Mesenteric fat pad (tissue), 1 donor: ENCODE data around the gene NTRK3. TPM values are rescaled to one million over a fixed set of nuclear protein-coding genes. Genes with fewer than 3 reads are reported as not detected.

Experiments
- DNase-seq: peaks from one replicate; pipeline ENCODE4 v3.0.0-alpha.2; 2020; ENCODE audit warnings: low spot score
- total RNA-seq: library from RNA; stranded (reverse); fragmentation: NEBNext Ultra II Directional; extraction: Animal tissue kit (Norgen Biotek cat#: 25700); gene quantifications from one replicate; pipeline ENCODE4 v1.2.1, GENCODE V29; 2021
- donor health status: DM: yes; HTN: yes; CAD: no.

Gene NTRK3
- total RNA-seq, 1 donor from 2014 or later = 1.6 TPM

DNA sequence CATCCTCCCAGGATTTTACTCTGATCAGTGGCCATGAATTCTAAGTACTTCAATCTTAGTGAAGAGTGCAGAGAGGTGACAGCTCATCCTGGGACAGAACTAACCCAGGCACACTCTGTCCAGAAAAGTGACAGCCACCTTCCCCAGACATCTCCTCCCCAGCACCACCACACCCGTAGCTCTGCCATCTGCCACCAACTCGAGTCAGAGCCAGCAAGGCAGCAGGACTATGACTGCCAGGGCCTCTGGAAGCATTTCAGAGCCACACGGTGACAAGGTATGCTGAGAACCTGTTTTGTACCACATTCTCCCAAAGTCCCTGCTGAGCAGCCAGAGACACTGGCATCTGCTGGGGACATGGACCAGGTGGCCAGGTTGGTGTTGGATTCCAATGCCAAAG lies 71.0 kb downstream of the NTRK3 start:
- DNase-seq = no peak

DNA sequence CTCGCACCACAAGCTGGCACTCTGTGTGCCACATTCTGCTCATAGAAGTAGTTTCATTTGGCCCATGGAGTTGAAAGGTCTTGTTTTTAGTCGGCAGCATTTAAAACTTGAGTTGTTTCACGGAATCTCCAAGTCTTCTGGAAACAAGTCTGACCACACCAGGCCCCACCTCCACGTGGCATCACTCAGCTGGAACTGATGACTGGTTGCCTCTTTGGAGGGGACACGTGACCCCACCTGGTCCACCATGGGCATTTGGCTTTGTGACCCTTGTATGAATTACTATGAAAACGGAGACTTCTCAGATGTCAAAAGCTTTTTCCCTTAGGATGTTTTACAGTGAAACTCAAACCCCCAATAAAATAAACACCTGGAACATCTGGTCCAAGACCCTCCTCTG lies 74.9 kb downstream of the NTRK3 start:
- DNase-seq = no peak

DNA sequence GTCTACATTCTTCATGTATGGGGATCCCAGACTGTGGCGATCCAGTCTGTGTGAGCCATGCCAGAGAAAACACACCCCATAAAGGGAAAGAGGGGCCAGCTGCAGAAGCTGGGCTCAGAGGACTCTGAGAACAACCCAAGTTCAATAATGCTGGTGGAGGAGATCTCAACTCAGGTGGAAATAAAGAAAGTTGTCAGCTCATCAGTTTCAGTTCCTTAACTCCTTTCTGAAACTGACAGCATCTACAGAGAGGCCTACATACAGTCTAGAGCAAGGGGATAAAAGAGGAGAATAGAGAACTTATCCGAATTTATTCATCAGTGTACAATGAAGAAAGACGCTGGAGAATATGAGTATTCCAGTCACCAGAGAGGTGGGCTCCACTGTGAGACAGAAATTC lies 77.0 kb downstream of the NTRK3 start:
- DNase-seq = no peak

DNA sequence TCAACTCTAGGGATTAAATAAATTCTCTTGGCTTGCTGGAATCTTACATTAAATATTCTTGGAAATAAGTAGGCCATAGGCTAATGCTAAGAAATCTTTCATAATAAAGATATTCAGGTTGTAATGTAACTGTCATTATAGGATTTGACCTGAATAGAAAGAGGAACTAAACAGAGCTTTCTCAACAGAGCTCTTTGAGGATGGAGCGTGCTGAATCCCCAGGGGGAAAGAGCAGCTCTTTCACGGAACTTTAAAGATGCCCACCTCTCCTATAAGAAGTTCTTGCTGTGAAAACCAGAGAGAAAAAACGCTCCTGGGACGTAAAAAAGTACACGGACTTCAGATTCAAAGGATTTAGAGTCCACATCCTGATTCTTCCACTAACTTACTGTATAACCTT lies 77.9 kb downstream of the NTRK3 start:
- no peak for DNase-seq

DNA sequence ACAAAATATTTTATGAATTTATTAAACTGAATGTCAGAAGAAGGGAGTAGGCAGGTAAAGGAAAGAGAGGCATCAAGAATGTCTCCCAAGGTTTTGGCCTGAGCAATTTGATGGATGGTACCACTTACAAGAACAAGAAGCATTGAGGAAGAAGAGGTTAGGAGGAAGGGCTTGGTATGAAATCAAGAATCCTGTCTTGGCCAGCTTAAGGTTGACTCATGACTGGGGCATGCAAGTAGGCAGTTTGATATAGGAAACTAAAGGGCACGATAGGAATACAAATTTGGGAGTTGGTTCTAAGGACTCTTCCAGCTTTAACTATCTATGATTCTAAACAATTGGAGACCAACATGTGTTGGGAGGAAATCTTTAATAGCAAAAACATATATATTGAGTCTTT lies 79.1 kb downstream of the NTRK3 start:
- DNase-seq = no peak

DNA sequence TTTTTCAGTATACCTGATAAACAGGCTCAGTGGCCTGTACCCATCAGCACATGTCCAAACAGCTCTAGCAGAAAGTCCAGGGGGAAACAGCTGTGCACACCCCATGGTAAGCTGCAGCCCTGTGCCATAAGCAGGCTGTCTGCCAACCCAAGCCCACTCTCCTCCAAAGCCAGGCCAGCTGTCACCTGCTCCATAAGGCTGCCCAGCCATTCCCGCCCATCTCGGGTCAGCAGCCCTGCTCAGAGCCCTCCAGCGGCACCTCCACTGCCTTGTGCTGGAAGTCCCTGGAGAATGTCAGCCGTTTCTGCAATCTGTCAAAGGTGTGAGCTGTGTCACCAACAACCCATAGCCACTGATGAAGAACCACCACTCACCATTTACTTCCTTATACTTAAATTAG lies 82.0 kb downstream of the NTRK3 start:
- no peak for DNase-seq

DNA sequence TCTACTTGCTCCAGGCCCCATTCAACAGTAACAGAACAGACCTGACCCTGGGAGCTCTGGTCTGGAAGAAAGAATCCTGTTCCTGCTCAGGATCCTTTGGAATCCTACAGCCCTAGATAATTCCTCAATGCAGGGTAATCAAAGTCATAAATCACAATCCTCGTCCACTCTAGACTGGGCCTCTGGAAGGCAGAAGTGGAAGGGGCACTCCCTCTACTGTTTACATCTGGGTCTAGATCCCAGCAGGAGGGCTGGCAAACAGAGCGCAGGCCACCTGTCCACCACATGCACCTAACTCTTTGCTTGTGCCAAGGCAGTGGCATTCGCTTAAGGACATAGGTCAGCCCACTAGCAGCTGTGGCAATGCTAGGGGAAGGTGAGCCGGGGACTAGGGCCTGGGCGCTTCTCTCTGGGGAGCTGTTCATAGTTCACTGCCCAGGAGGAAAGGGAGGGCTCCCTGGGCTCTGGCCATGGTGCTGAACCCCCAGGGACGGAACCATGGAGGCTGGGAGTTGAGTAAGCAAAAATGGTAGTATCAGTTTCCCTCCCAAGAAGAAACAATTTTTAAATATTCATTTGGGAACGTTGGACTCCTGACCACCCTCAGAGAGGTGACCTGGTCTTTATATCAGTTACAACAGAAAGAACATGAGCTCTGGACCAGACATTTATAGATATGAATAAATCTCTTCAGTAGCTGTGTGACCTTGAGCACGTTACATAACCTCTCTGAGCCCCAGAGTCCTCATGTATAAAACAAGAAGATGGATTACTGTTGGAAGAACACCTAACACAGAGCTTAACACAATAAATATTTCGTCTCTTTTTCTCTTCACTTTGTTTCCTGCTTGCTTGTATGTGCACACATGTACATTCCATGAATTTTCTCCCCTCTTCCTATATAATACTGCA lies 90.2 kb downstream of the NTRK3 start:
- no peak for DNase-seq

DNA sequence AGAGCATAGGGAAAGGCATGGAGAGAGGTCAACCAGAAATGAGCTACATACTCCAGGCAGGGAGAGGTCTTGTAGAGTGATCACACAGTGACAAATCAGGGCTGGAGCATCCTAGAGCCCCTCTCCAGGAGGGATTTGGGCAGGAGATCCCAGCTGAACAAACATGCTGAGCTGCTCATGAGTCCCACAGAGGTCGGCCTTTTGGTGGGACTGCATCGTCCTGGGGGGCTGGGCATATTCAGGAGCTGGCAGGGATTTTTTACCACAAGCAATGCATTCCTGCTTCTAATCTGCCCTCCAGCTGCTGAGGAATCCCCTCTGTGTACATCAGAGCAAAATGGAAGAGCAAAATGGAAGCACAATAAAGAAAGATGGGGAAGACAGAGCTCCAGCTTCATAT lies 94.9 kb downstream of the NTRK3 start:
- DNase-seq = no peak

DNA sequence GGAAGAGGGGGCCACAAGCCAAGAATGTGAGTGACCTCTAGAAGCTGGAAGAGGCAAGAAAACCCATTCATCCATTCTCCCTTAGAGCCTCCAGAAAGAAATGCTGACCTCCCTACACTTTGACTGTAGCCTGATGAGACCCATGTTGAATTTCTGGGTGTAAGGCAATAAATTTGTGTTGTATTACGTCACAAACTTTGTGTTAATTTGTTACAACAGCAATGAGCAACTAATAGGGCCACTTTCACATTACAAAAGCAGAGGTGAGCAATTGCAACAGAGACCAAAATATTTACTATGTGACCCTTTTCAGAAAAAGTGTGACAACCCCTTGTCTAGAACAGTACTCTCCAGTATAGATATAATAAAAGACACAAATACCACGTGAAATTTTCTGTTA lies 101.2 kb downstream of the NTRK3 start:
- DNase-seq = no peak

DNA sequence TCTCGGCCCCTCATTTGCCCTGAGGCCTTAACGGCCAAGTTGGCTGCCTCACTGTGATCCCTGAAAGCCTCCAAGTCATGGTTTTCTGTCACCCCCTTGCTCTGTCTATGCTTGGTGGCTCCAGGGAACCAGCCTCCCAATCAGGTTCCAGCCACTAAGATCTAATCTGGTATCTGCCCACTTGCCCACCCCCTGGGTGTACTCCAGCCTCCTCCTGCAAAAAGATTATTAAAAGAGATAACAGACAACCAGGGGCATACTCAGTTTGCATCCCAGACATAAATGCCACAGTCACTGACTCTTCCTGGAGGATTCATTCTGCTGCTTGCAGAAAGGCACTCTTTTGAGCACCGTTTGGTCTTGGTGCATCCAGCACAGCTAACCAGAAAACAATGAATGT lies 103.9 kb downstream of the NTRK3 start:
- DNase-seq = no peak

DNA sequence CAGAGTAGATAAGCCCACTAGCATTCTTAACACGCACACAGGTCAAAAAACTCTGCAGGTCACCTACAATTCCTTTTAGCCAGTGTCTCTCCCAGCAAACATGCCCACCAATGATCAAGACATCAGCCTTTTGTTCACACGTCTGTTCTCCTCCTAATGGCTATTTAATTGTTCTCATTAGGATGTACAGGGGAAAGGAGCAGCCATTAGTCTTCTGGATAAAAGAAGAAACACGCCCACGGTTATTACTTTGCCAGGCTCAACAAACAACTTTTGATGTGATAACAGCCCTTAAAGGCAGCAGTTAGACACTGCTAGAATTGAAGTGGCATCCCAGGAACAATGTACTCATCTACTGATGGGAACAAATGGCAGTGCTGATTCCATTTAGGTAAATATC lies 108.8 kb downstream of the NTRK3 start:
- no peak for DNase-seq

DNA sequence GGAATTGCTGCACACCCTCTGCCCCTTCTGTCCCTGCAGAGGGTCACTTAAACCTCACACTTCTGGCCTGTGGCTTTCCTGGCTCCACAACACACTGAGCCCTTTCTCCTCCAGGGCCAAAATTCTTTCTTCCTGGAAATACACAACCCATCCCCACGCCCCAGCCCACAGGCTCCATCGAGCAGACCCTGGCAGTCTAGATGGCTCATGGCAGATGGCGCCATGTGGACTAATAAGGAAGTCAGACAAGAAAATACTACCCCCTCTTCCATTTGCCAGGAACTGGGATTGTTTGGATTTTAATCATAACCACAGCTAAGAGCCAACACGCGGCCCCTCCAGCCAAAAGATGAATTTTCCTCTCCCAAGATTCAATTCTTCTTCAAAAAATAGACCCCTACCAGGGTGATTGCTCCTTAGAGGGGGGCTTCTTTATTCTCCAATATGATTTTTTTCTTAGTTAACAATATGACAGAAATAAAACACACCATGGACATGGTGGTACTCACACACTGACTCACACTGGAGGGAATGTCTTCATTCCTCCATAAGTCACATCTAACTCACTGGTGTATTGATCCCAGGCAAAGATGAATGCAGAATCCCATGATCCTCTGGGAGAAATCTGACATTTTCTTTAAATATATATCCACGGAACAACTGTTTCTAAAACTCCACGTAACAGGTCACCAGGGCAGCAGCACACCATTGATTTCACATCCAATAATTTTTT lies 111.5 kb downstream of the NTRK3 start:
- no peak for DNase-seq

DNA sequence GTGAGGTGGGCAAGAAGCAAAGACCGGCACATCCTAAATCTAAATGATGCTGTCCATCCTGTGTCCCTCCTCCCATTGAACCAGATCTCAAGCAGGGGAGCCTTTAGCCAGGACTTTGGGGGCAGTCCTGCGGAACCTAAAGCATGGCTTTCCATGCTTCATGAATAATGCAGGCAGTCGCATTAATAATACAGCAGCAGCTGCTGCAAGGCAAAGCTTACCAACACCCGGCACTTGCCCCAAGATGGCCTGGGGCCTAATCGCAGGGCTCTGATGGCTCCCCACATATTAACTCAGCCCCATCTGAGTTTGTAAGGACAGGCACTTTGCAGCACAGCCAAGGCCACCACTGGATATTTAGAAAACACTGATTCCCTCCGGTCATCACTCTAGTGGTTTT lies 114.4 kb downstream of the NTRK3 start:
- no peak for DNase-seq

DNA sequence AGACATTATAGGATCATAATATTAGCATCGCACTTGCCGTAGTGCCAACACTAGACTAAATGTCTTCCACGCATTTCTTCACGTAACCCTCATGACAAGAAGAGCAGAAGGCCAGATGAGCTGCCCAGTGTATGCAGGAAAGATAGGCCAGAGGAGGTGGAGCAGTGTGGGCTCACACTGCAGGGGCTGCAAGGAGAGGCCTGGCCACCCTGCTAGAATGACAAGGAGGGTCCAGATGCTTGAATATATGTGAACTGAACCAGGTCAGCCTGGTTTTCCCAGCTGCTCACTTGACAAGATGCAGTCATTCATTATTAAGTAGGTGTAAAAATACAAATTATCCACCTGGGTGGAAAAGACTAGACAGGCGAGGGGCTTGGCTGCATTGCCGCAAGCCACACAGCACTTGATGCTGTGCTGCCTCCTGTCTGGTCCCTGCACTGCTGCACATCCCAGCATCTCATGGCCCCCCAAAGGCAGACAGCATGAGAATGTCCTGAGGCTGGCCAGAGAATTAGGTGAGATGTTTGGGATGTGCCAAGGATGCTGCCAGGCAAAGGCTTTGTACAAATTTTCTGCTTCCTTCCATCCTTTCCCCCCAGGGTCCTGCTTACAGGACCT lies 115.2 kb downstream of the NTRK3 start:
- no peak for DNase-seq

DNA sequence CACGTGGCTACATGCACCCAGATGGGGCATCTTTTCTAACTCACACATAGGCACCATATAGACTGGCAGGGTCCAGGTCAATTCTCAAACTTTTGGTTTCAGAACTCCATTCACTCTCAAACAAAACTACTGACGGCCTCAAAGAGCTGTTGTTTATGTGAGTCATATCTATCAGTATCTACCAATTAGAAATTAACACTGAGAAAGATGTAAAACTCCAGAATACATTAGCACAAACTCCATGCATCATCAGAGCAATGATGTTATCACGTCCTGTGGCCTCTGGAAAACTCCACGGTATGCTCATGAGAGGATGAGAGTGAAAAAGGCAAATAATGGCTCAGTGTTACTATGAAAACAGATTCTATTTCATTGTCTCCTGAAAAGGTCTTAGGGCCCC lies 116.1 kb downstream of the NTRK3 start:
- DNase-seq = no peak

DNA sequence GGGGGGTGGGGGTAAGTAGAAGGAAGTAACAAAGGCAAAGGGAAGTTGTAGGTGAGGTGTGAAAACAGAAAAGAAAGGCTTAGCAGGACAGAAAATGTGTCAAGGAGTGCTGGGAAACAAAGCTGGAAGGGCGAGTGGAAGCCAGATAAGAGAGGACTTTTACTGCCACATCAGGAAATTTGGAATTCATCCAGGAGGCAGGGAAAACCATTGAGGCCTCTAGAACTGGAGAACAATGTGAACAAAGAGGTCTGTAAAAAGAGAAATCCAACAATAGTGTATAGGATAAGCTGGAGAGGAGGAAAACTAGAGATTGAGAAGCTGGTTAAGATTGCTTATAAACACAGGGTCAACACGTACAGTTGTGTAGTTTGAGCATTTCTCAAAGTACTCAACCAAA lies 116.6 kb downstream of the NTRK3 start:
- DNase-seq = no peak

DNA sequence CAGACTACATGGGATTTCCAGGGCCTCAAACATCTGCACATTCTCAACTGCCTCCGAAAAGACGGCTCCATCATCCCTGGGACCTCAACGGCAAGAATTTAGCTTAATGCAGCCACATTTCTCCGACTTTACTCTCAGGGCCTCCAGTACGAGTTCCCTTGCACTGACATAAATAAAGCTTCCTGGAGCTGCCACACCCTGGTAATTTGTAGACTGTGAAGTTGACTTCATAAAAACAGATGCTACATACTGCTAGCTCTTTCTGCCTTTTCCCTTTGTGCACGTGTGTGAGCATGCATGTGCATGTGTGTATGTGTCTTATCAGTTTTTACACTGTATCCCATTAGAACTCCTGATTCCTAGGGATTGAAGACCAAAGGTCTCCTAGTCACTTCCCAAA lies 122.7 kb downstream of the NTRK3 start:
- no peak for DNase-seq

DNA sequence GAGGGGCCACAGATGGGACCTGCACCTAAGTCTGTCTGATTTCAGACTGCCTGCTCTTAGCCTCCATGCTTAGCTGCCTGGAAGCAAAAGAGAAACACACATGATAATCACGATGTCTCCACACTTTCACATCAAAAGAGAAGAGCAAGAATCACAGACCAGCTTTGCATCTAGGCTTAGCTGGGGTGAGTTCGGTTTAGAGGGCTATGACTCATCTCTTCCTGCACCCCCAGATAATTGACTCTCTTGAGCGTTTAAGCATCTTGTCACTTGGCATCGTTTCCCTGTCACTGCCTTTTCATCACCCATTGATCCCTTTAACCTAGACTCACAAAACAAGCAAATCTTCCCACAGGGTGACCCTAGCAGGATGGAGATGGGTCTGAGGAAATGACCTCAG lies 124.0 kb downstream of the NTRK3 start:
- DNase-seq = no peak

DNA sequence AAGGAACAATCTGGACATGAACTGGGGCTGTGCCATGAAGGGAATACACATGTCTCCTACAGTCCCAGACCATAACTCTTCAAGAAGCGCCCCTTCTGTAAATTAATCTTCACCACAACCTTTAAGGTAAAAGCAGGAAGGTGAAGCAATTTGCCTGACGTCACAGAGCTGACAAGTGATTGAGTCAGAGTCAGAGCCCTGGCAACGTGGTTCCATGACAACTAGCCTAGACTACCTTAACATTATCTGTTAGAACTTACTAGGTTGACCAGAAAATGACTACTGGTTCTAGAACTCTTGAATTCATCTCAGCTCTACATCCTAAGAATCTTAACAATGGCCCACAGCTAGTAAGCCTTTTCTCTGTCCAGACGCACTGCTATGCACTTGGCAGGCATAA lies 124.6 kb downstream of the NTRK3 start:
- DNase-seq = no peak

DNA sequence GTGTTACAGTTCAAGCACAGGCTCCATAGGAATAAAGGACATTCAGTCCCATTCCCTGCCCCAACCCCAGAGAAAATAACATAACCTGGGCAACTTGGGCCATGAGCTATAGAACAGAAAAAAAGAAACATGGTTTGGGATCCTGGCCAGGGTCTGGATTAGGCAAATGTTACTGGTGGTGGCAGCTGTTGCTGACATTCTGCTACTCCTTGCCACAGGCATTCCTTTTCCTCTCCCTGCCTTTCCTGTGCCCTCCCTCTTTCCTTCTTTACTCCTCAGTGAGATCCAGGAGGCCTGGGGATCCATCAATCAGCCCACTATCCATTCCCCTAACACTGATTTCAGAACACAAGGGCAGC lies 129.1 kb downstream of the NTRK3 start:
- no peak for DNase-seq

DNA sequence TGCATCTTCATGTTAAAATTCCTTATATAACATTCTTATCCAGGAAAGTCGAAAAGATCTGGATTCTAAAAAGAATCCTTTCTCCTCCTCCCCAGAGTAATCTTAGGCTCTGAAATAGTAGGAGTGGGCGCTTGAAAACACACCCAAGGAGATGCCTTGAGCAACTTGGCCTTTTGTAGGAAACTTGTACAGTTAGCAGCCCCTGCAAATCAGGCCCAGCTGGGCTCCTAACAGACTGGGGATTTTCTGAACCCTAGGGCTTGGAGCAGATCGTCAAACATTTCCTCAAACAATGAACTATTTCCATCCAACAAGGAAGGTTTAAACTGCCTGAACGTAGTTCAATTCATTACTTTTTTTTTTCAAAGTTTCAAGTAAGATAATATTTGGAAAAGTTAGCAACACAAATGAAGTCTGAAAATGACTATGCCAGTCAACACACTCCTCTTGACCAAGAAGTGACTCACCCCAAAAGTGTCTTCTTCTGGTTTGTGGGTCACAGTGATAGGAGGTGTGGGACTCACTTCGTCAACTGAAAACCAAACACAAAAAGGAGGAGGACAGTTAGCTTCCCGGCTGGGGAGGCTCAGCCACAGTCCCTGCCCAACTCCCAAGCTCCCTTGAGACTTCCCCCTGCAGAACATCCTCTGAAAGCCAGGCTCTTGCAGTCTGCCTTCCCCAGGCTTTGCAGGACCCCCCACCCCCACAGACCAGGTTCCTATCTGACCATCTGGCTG lies 129.7 kb downstream of the NTRK3 start:
- DNase-seq = no peak

DNA sequence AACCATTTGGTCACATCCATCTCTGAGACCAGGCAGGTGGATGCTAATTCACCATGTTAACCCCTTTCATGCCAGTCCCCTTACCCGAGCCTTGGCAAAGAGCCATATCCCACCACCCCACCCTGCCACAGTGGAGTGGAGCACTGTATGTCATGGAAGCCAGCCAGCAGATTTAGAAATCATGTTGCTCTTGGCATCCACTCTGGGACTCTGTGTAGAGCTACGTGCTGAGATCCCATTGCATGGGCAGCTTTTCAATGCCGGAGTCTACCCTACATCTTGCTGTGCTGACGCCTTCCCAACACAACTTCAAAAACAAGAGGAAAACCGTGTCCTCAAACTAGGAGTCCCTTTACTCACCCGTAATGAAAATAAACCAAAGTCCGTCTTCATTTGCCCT lies 131.0 kb downstream of the NTRK3 start:
- no peak for DNase-seq
